AML-193 (cell line): ENCODE data around the gene LHX5.

ENCODE experiments used
- DNase-seq, 2 experiments: peaks; one replicate each; lab custom pipeline; 2025; lab: John Stamatoyannopoulos, UW

Gene LHX5

DNA sequence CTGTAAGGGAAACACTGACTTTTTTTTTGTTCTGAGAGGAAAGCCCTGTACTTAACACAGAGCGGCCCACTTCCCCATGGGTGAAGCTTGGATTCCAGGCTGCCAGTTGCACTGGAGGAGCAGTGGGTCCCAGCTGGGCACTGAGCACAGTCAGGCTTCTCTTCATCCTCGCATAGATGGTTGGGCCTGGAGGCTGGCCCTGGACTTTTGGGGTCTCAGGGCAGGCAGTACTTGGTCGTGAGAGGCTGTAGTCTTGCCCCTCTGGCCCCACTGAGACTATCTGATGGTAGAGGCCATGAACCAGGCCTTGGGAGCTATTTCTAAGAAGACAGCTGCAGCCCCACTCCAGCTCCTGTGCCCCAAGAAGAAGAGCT lies 6.2 kb upstream of the LHX5 start:
- DNase-seq: no peak

DNA sequence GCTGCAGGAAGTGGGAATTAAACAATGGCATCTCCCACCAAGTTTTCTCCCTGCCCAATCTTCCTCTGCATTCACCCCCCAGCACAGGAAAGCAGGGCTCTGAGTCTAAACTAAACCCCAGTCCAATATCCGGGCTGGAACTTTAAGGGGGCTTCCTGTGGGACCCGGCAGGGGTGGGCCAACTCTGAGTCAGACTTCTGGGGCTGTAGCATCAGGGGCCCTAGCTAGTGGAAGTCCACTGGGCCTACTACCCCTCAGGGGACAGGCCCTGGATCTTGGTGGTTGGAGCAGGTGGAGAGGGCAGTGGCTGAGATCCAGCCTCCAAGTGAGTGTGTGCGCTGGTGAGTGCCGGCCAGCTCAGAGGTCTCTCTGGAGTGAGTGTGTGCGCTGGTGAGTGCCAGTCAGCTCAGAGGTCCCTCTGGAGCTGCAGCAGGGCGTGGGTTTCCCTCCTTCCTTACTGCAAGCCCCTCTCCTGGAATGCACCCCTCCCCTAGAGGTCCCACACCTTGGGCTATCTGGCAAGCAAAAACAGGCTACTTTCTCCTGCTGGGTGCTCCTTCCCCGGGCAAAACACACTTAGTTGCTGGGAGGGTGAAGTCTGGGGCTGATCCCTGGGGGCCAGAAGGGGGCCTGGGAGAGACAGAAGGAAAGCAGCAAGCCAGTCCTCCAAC lies 5.6 kb upstream of the LHX5 start:
- no peak for DNase-seq

DNA sequence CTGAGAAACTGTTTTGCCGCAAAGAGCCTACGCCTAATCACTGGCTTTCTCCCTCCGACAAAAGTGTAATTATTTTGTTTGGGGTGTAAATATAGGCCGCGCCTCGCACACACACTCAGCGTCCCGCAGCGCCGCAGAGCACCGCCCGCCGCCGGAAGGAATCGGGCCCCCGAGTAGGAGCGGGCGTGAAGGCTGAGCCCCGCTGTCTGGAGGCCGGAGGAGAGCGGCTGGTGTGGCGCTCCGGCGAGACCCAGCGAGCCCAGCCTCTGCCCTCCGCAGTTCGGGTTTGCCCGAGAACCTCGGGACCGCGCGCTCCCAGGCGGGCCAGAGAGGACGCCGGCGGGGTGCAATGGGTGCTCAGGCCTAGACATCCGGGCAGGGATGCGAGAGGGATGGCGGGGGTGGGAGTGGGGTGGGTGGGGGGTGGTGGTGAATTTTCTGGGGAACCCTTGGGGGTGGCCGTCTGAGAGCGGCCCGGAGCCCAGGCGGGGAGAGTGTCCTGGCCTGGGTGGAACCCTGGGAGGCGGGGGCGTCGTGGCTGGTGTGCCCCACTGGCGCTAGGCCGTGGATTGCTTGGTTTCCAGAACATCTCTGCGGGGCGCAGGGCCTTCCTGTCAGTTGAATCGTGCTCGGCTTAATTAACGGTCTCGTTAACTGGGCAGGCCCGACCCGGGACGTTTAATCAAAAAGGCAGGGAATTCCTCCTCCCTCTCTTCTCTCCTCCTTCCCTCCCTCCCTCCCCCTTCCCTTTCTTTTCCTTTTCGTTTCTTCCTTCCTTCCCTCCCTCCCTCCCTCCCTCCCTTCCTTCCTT lies 4.7 kb upstream of the LHX5 start:
- no peak for DNase-seq

DNA sequence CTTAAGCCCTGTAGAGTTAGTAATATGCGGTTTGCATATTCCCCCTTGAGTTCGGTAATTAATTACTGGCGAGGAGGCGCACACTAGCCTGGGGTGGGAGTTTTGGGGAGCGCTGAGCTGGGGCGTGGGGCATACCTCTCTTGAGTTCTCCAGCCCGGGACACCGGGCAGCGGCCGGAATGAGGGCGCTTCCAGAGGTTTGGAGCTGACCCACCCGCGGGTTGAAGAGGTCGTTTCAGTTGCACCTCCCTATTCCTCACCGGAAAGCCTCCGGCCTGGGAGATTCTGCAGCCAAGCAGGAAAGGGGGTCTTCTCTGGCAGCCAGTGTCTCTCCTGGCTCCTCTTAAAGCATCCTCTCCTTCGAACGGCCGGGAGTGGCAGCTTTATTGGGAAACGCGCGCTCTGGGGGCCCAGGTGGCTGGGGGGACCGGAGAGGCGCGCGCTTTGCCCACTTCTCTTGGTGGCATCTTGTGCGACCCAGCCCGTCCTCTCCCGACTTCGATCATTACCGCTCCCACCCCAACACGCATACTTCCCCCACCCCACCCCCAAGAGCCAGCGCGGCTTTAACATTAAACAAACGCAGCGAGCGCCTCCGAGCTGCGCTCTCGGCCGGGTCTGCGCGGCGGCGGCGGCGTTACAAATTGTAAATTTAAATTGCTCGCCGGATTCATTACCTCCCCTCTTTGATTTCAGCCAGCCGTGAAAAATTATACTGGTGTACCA lies 3.9 kb upstream of the LHX5 start:
- DNase-seq: no peak

DNA sequence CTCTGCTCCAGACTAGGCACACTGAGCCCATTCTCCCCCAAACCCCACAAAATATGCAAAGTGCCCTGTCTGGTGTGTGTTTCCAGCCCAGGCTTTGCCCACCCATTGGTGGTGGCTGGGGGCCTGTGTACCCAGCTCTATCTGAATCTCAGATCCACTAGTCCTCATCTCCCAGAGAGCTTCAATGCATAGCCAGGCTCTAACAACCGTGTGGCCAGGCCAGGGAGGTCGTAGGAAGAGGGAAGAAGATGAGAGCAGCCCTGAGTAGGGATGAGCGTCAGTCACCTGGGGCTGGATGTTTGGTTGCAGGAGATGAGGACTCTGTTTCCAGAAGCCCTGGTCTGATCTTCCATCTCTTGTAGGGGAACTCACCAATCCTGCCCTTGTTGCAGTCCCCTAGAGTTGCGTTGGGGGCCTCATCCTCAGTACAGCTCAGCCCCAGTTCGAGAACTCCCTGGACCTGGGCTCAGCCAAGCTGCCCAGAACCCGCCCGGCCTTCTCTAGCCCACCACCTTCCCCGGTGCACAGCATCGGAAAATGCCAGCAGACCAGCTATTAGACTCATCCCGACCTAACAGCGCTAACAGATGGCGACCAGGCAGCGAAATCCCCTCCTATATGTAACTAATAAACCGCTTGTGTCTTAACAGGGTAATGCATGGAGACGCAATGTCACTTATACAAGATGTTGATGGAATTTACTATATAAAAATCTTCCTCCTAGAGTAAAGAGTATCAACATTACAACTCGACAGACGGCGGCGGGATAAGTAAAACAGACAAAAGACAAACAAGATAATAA lies 3.2 kb upstream of the LHX5 start:
- no peak for DNase-seq

DNA sequence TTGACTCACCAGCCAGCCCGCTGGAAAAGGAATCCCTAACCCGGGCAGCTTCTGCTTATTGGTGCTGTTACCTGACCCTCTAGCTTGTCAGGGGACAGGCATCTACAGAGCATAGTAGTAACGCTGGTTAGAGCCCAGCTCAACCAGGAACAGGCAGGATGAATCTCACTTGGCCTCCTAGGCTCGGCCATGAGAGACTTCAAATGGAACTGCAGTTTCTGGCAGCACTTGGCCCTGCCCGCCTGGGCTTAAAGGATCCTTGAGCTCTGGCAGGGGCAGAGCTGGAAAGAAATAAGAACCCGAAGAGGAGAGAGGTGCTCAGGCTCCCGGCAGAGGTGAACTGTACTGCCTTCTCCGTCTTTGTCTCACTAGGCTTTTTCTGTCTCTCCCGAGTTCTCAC lies 2.3 kb upstream of the LHX5 start:
- no peak for DNase-seq

DNA sequence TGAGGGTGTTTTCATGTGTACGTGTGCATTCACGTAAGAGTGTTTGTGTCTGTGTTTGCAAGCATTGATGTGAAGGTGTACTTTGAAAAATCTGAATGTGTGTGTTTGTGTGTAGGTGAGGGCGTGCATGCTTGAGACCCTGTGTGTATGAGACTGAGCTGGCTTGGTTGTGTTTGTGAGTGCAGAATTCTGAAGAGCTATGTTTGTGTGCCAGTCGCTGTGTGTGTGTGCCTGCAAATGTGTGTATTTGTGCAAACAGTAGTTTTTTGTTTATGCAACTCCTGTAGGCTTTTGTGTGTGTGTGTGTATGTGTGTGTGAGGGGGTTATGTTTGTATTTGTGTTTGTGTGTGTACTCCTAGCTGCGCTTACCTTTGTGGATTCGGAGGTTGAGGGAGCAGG lies 1.7 kb upstream of the LHX5 start:
- DNase-seq: no peak

DNA sequence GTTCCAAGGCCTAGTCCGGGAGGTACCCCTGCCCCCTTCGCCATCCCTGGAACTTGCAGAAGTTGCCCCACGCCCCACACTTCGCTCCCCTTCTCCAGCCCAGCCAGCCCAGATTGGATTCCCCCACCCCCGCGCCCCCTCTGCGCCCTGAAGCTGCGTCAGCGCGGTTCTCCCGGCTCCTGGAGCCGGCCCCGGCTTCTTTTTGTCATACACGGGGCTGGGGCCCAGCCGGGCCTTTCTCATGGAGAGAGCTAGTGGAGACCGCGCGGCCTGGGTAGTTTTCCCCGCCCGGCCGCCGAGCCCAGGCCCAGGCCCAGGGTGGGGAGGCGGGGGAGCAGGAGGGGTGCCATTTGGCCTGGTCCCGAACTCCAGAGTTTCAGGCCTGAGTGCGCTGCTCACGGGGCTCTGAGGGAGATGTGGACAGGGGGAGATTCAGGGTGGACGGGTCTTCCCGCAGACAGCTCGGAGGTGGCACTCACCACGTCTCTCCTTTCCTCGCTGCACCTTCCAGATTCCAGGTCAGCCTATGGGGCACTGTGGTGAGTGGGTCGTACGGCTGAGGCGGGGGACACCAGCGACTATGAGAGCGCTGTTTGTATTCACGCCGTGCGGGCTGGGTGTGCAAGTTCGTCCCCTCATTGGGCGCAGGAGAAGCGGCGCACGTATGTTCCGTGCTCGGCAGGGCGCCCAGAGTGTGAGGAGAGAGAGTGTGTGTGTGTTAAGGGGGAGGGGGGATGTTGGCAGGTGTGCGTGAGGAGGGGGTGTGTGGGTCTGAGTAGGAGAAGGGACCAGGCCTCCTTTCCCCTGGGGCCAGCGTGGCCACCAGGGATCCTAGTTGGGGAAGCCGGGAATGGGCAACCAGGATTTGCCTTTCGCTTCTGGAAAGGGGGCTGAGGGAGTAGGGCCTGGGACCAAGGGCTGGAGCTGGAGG lies 785 bp upstream of the LHX5 start:
- no peak for DNase-seq

DNA sequence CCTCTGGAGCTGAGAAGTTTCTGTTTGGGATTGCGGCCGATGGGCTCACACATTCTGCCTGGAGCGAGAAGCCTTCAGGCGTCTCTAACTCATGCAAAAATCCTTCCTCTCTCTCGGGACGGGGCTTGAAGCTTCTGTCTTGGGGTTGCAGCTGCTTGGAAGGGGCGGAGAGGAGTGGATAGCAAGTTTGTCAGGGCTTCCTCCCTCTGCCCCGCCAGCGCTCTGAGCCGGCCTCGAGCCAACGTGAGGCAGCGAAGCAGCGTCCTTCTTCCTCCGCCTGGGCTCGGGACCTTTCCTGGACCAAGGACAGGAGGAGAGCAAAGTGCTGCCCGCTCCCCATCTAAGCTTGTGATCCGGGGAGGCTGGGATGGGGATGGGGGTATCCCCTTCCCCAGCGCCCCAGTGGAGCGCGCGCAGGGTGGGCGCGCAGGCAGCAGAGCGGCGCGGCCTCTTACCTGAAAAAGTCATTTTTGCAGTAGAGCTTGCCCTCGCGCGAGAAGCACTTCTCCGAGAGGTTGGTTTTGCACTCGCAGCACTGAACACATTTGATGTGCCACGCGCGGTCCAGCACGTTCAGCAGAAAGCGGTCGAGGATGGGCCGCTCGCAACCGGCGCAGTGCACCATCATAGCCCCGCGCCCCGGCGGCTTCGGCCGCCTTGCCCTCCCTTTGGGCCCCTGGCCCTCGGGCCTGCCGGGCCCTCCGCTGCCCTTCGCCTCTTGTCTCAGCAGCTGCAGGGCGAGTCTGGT lies 626 bp downstream of the LHX5 start:
- no peak for DNase-seq

DNA sequence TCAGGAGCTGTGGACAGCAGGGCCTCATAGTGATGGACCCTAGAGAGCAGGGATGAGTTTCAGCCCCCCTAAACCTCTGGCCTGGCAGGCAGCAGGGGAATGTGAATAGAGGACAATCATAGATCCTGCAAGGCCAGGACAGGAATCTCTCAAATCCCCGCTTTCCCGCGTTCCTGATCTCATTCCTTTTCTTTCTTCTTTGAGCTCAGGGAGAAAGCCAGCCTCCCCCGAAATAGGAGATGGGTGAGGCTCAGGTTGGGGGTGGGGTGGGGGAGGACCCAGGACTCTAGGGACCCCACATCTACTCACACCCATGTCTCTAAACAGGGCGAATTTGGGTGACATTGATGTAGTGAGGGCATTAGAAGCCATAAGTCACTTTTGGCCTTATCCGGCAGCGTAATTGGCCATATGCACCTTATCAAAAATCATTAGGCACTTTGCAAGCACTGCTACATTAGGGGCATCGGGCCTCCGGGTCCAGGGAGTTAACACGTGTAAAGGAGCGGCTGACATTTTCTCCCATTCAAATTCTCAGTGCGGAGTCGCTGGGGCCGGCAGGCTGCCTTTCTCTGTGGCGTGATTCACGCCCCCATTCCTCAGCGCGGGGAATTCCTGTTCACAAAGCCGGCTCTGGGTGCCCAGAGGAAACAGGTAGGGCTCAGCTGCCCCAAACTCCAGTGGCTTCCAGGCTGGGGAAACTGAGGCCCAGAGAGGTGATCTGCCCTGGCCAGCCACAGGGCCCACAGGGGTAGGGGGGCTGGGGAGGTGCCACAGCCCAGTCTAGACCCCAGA lies 1.5 kb downstream of the LHX5 start:
- DNase-seq: no peak

DNA sequence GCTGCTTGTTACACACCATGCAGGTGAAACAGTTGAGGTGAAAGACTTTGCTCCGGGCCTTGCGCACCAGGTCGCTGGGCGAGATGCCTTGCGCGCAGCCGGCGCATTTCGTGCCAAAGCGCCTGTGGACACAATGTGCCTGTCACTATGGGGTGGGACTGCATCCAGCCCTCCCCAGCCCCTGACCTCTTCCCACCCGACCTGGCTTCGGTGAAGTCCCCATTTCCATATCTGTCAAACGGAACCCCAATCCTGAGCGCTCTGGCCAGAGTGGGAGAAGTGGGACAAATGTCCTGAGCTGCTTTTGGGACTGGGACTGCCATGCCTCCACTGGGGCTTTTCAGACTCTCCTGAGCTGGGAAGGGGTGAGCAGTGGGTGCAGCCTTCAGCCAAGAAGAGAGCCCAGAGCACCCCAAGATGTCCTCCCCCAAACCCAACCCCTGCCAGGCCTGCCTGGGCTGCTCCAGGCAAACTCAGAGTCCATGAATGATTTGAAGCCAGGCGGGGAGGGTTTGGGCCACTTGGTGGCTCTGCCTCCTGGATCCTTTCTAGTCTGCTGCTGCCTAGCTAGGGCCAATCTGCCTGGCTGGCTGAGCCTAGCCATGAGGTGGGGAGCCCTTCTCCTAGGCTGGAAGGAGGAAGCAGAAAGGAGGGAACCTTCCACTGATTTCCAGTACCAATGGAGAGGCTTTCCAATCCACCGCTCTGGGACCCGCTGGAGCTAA lies 2.3 kb downstream of the LHX5 start:
- no peak for DNase-seq

DNA sequence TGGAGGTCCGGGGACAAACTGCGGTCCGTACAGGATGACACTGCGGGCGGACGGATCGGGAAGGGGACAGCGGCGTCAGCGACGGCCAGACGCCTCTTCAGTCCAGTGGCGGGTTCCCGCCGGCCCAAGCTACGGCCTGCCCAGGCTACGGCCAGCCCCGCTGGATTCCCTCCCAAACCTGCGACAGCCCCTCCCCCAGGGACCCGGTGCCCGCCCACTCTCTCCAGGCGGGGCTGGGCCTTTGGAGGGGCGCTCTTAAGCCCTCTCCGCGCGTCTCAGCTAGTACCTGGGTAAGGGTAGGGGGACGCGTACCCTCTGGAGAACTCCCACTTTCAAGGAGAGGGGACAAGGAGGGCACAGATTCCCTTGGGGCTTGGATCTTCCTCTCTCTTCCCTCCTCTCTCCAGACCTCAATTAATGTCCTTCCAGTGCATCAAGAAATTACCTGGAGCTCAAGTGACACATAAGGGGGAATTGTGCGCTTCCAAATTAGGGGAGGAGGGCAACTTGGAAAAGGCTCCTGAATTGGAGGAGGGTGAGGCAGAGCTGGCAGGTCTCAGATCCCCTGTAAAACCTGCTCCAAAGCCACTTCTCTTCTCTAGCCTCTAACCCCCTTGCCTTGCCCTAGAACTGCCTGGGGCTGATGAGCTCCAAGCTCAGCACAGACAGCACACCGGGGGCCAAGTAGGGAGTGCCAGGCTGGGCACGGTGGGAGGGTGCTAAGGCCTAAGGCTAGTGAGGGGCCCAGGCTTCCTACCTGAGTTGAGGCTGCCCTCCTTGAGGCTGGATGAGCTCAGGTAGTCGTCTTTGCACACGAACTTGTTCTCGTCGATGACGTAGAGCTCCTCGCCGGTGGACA lies 3.1 kb downstream of the LHX5 start:
- no peak for DNase-seq

DNA sequence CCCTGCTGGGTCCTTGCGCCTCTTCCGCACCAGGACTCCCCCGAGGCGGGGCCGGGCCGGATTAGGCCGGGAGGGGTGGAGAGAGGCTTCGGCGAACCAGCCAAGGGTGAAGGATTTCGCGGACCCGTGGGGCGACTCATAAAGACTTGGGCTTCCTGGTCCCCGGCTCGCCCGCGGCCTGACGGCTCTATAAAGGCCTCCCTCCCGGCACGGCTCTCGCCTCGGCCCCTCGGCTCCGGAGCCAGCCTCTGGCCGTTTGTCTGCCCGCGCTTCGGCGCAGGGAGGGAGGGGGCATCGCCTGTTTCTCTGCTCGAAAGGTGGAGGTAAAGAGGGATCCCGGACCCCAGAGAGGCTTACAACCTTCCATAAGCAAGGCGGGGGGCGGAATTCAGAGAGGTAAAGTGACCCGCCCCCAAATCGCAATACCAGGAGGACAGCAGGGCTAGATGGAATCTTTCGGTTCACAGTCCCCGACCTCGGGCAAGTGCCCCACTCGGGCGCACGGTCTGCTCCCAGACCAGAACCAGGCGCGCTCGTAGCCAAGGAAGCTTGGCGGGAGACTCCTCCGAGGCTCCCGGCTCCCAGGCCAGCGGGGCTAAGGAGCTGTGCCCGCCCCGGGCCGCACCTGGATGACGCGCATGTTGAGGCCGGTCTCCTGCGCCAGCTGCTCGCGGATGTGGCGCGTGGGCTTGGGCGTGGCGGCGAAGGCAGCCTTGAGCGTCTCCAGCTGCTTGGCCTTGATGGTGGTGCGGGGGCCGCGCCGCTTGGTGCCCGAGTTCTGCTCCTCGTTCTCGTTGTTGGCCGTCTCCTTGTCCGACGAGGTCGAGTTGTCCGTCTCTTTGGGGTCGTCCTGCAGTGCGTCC lies 3.9 kb downstream of the LHX5 start:
- no peak for DNase-seq

DNA sequence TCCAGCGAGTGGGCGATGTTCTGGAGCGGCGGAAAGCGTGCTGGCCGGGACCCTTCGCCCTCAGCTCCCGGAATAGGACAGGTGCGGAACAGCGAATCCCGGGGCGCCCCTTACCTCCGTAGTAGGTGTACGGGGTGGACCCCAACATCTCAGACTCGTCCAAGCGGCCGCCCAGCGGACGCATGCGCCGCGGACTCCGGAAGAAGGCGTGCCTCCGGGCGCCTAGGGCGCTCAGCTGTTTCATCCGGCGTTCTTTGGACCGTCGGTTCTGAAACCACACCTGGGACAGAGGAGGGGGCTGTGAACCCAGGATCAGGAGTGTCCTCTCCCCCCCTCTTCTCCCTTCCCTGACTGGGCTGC lies 4.5 kb downstream of the LHX5 start:
- no peak for DNase-seq

DNA sequence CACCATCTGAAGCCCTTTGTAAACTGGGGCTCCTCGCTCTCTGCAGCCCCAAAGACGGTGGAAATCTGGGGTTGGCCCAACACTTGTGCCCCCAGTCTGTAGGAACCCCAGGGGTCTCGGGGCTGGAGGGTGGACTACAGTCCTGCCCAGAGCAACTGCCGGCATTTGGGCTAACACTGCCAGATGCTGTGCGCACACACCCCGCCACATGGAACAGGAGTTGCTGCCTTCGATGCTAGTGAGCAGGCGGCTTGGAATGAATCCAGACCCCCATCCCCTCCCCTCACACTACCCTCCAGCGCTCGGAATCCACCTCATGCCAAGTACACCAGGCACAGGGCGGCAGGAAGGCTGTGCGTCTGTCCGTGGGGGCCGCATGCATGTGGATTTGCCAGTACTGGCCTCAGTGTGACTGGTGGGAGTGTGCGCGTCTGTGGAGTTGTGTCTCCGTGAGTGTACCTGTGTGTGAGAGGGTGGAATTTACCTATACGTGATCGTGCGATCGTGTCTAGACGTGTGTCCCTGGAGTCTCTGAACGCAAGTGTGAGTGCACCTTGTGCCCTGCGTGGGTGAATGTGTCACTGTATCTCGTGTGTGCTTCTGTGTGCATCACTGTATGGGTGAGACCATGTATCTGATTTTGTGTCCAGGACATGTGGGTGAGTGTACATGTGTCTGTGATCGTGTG lies 5.1 kb downstream of the LHX5 start:
- no peak for DNase-seq

DNA sequence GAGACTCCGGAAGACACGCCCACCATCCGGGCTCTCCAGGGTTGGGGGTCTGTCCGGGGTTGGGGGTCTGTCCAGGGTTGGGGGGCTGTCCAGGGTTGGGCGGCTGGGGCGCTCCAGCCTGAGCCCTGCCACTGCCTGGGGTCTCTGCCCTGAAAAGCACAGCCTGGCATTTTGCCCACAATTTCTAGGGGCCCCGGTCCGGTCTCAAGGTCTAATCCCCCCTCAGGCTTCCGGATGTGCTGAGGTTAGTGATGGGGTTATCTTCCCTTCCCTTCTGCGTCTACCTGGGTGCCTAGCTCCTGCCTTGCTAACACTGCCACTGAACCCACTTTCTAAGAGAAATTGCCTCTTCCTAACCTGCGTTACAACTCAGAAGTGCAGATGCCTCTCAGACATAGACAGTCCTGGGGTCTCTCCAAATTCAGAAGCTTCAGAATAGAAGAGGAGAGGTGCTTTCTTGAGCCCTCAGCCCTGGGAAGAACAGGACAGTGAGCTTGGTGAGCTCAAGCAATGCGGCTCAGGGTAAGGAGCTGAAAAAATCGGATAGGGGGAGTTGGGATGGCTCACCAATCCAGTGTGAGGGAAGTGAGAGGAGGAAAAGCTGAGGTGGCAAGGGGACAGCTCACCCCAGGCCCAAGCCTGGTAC lies 5.7 kb downstream of the LHX5 start:
- DNase-seq: no peak
